HL-60/S4 treated with phorbol 12-myristate 13-acetate at 8.2 ng/mL for 4 days and 3 days (cell line): Measurements from ENCODE around the gene ME3.

ENCODE experiments used
- in situ Hi-C: fragments of 300-500 bp; cut with MboI; formaldehyde crosslinking; loops from 2 replicates; pipeline ENCODE4 v1.15.0; 2022; ENCODE audit warnings: low sequenced_read_pairs

ME3 gene

GRCh38 chr11:86589856-86590589 lies 82.4 kb downstream of the ME3 start:
- in situ Hi-C loops: no loop called here

GRCh38 chr11:86589204-86589603 lies 83.2 kb downstream of the ME3 start:
- in situ Hi-C loops: no loop called here

- in situ Hi-C loops: no loop called here
These were observed 83.8 kb downstream of the ME3 start for GRCh38 chr11:86588566-86589090.

- in situ Hi-C loops: no loop called here
These were observed 84.9 kb downstream of the ME3 start for GRCh38 chr11:86587264-86588193.

- in situ Hi-C loops: no loop called here
These were observed 86.1 kb downstream of the ME3 start for GRCh38 chr11:86586307-86586706.

GRCh38 chr11:86582898-86583297 lies 89.5 kb downstream of the ME3 start:
- in situ Hi-C loops: no loop called here

GRCh38 chr11:86580535-86580934 lies 91.9 kb downstream of the ME3 start:
- in situ Hi-C loops: no loop called here

GRCh38 chr11:86579406-86579731 lies 93.0 kb downstream of the ME3 start:
- in situ Hi-C loops: no loop called here

- in situ Hi-C loops: no loop called here
These were observed 93.5 kb downstream of the ME3 start for GRCh38 chr11:86578727-86579405.

GRCh38 chr11:86577644-86578636 lies 94.5 kb downstream of the ME3 start:
- in situ Hi-C loops: no loop called here

GRCh38 chr11:86576946-86577624 lies 95.3 kb downstream of the ME3 start:
- in situ Hi-C loops: no loop called here

GRCh38 chr11:86575927-86576326 lies 96.5 kb downstream of the ME3 start:
- in situ Hi-C loops: no loop called here

- in situ Hi-C loops: no loop called here
These were observed 97.1 kb downstream of the ME3 start for GRCh38 chr11:86575208-86575855.

GRCh38 chr11:86574493-86575207 lies 97.8 kb downstream of the ME3 start:
- in situ Hi-C loops: no loop called here

- in situ Hi-C loops: no loop called here
These were observed 101.0 kb downstream of the ME3 start for GRCh38 chr11:86571273-86571948.

GRCh38 chr11:86570451-86570850 lies 102.0 kb downstream of the ME3 start:
- in situ Hi-C loops: no loop called here

GRCh38 chr11:86570020-86570419 lies 102.4 kb downstream of the ME3 start:
- in situ Hi-C loops: no loop called here

GRCh38 chr11:86569109-86569508 lies 103.3 kb downstream of the ME3 start:
- in situ Hi-C loops: no loop called here
